PC-3 (cell line): ENCODE results near the gene XPC. TPM values are rescaled to one million over a fixed set of nuclear protein-coding genes. Genes with fewer than 3 reads are reported as not detected.

Experiments
- ATAC-seq: fragments of 200-7000 bp; cut with Tn5 transposase; 2 replicates; pipeline ENCODE4 v1.9.1; 2020; ENCODE audit warnings: mild to moderate bottlenecking, moderate library complexity
- BruUV-seq: library from RNA; stranded (reverse); fragments of 400-500 nt; replicated peaks from 2 replicates; lab custom pipeline; 2021; lab: Mats Ljungman, UMichigan
- CTCF ChIA-PET: fragments of 300-600 bp; sonication (Branson Sonifier 250); formaldehyde crosslinking; loops from one replicate; lab custom pipeline; 2022; ENCODE audit warnings: antibody characterized with exemption; lab: Charles Lee
- POLR2A ChIA-PET: fragments of 300-600 bp; sonication (Branson Sonifier 250); formaldehyde crosslinking; loops from one replicate; lab custom pipeline; 2022; ENCODE audit warnings: antibody characterized with exemption; ENCODE audit not compliant: unreplicated experiment; lab: Charles Lee
- DNase-seq: peaks from one replicate; pipeline ENCODE4 v3.0.0-alpha.2; 2015
- H2AFZ ChIP-seq: fragments of 300-600 bp; sonication (generic); 2 replicates; pipeline ENCODE4 v1.6.0; 2016; ENCODE audit warnings: antibody characterized with exemption, low read length
- H3F3A ChIP-seq: fragments of 300-600 bp; sonication (generic); one replicate; pipeline ENCODE4 v1.6.0; 2017; ENCODE audit warnings: antibody characterized with exemption, low read length, control low read depth, mild to moderate bottlenecking; ENCODE audit not compliant: unreplicated experiment
- H3K27ac ChIP-seq: fragments of 300-600 bp; sonication (generic); 2 replicates; pipeline ENCODE4 v1.5.1; 2016; ENCODE audit warnings: mild to moderate bottlenecking, low read length
- H3K27me3 ChIP-seq: fragments of 300-600 bp; sonication (generic); 2 replicates; pipeline ENCODE4 v1.6.1; 2016; ENCODE audit warnings: low read length, mixed read lengths
- H3K36me3 ChIP-seq: fragments of 300-600 bp; sonication (generic); 2 replicates; pipeline ENCODE4 v1.6.1; 2016; ENCODE audit warnings: low read depth, mixed run types, low read length, mixed read lengths
- H3K4me1 ChIP-seq: fragments of 300-600 bp; sonication (generic); 2 replicates; pipeline ENCODE4 v1.5.1; 2016; ENCODE audit warnings: low read length; ENCODE audit not compliant: insufficient read depth
- H3K4me2 ChIP-seq: fragments of 300-600 bp; sonication (generic); 2 replicates; pipeline ENCODE4 v1.6.0; 2016; ENCODE audit warnings: low read length
- H3K4me3 ChIP-seq: fragments of 300-600 bp; sonication (generic); 2 replicates; pipeline ENCODE4 v1.5.1; 2016; ENCODE audit warnings: mild to moderate bottlenecking, low read length, mixed read lengths
- H3K79me2 ChIP-seq: fragments of 300-600 bp; sonication (generic); 2 replicates; pipeline ENCODE4 v1.6.1; 2017; ENCODE audit warnings: low read length, mixed read lengths
- H3K9ac ChIP-seq: fragments of 300-600 bp; sonication (generic); 2 replicates; pipeline ENCODE4 v1.6.0; 2016; ENCODE audit warnings: mild to moderate bottlenecking, low read length
- H3K9me2 ChIP-seq: fragments of 300-600 bp; sonication (generic); replicated peaks from 2 replicates; pipeline ENCODE4 v1.6.1; 2016; ENCODE audit warnings: mixed run types, low read length, mixed read lengths
- H3K9me3 ChIP-seq: fragments of 300-600 bp; sonication (generic); 2 replicates; pipeline ENCODE4 v1.6.1; 2016; ENCODE audit warnings: low read length, mixed read lengths
- H4K20me1 ChIP-seq: fragments of 300-600 bp; sonication (generic); 2 replicates; pipeline ENCODE4 v1.6.1; 2016; ENCODE audit warnings: low read length, mixed read lengths
- CTCF ChIP-seq: fragments of 300-600 bp; sonication (generic); conservative IDR thresholded peaks from 2 replicates; pipeline ENCODE4 v1.5.1; 2017; ENCODE audit warnings: antibody characterized with exemption, low read depth, mild to moderate bottlenecking, low read length
- EZH2 ChIP-seq: fragments of 300-600 bp; sonication (generic); IDR thresholded peaks from one replicate; pipeline ENCODE4 v1.6.1; 2017; ENCODE audit warnings: antibody characterized with exemption, mild to moderate bottlenecking, low read length; ENCODE audit not compliant: unreplicated experiment
- EZH2phosphoT487 ChIP-seq: fragments of 300-600 bp; sonication (generic); IDR thresholded peaks from 2 replicates; pipeline ENCODE4 v1.6.1; 2018; ENCODE audit warnings: mild to moderate bottlenecking, antibody characterized with exemption, low read length, borderline replicate concordance
- intact Hi-C: fragments of 100-400 bp; cut with micrococcal nuclease; formaldehyde crosslinking; loops from 2 replicates; pipeline ENCODE4 v1.9.0; 2023
- total RNA-seq: library from RNA; depleted of rRNA; stranded (reverse); fragments of >200 nt; gene quantifications from 2 replicates; pipeline ENCODE4 v1.2.3, GENCODE V29; 2014

Gene XPC
- total RNA-seq, 1 experiment from 2014 or later: 24.3 TPM

DNA sequence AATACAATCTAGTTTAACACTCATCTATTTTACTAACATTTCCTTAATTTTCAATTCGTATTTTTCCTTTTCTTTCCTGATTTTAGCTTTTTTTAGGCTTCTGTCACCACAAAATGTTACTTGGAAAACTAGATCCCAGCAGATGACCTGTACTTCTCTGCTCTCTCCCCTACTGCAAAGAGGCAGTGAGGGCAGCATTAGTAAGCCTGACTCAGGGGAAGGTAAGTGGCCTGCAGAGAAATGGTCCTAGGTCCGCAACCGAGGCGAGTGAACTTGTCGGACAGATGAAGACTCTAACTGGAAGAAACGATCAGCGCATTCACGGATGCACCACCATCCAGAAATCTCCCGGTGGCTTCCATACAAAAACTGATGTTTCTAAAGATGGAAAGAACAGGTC, 33.2 kb downstream of the XPC start:
- intact Hi-C loops: loop anchor here (2.0 kb wide), 1 partner anchor 34 kb away; the partner anchor contains the start of genes LSM3 and XPC
- TF ChIP-seq EZH2 (no peak), EZH2phosphoT487 (no peak), CTCF (no peak)
- DNase-seq (peak; percentile 46), ATAC-seq (peak; percentile 35)
- H3K27me3 ChIP-seq: no peaks in the 10 kb centered on the region
- H3K27ac ChIP-seq: peak overlapping the region; percentile 94
- H3K4me1 ChIP-seq: peaks cover 32% of the 10 kb centered on the region
- H3K4me2 ChIP-seq: peak overlapping the region; percentile 70
- peaks cover 8% of the 10 kb centered on the region for H3F3A ChIP-seq
- H3K9me3 ChIP-seq: no peaks in the 10 kb centered on the region
- no peaks in the 10 kb centered on the region for H3K79me2 ChIP-seq
- H2AFZ ChIP-seq: no peak overlapping the region
- POLR2A ChIA-PET: interaction anchor here (2.4 kb wide), 1 partner anchor 20 kb away, joined by 13 read pairs; the partner anchor contains the start of genes CHCHD4 and TMEM43
- H4K20me1 ChIP-seq: no peaks in the 10 kb centered on the region
- H3K4me3 ChIP-seq: no peak overlapping the region; the same call in 1 of the 2 replicates
- CTCF ChIA-PET: interaction anchor here (0.8 to 1.0 kb wide), 2 partner anchors 58 to 249 kb away, joined by 3 read pairs; no protein-coding TSS in a partner anchor
- H3K9ac ChIP-seq: peak overlapping the region; percentile 76
- peaks cover 2% of the 10 kb centered on the region; the same call in 1 of the 2 replicates for H3K36me3 ChIP-seq
- H3K9me2 ChIP-seq: no peaks in the 10 kb centered on the region
- BruUV-seq: TSS peak; percentile 2

DNA sequence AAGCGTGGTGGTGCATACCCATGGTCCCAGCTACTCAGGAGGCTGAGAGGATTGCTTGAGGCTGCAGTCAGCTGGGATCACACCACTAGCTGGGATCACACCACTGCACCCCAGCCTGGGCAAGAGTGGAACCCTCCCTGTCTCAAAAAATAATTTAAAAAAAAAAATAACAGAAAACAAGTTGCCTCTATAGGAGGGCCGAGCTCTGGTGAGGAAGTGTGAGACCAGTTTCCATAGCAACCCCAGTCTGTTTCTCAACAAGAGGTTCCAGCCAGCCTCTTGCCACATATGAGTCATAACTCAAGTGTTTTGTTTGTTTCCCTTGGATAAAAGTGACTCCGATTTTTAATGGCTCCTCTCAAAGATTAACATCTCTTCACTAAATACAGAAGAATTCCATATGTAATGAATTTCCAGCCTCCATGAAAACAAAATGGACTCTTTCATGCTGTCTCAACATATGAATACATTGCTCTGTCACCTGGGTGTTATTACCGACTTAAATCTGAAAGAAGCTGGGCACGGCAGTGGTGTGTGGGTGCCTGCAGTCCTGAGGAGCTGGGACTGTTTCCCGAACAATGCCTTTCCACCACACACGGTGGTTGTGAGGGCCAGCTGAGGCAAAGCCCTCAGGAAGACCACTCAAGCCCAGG, 33.9 kb downstream of the XPC start:
- CTCF ChIA-PET: interaction anchor here (0.8 to 1.0 kb wide), 2 partner anchors 59 to 248 kb away, joined by 3 read pairs; no protein-coding TSS in a partner anchor
- Histone ChIP-seq H2AFZ (0 out of 2 replicates have a peak overlapping the region, but pooled peaks have one; percentile 4), H3K9me3 (no peaks in the 10 kb centered on the region), H3K79me2 (no peaks in the 10 kb centered on the region), H3K36me3 (peaks cover 2% of the 10 kb centered on the region; the same call in 1 of the 2 replicates), H3K9me2 (no peaks in the 10 kb centered on the region), H4K20me1 (no peaks in the 10 kb centered on the region), H3F3A (peaks cover 8% of the 10 kb centered on the region), H3K4me3 (peak overlapping the region; percentile 17; the same call in 1 of the 2 replicates), H3K4me1 (peaks cover 32% of the 10 kb centered on the region), H3K27me3 (no peaks in the 10 kb centered on the region), H3K4me2 (peak overlapping the region; percentile 70), H3K27ac (peak overlapping the region; percentile 94), H3K9ac (peak overlapping the region; percentile 76)
- ATAC-seq (peak; percentile 75), DNase-seq (peak; percentile 98)
- POLR2A ChIA-PET: interaction anchor here (0.6 to 2.4 kb wide), 3 partner anchors 19 to 545 kb away, joined by 3 to 13 read pairs (median 5); partner anchors contain the start of genes CHCHD4, LSM3, TMEM43 and XPC
- no TSS peak for BruUV-seq
- TF ChIP-seq EZH2phosphoT487 (no peak), CTCF (no peak), EZH2 (no peak)
- intact Hi-C loops: loop anchor here (1.0 to 2.0 kb wide), 3 partner anchors 20 to 34 kb away; partner anchors contain the start of genes CHCHD4, LSM3 and XPC
